HUES6 (cell line): ENCODE data around the gene RAB4B.
"Not testable (repeated sequence)": the region's sequence is repeated elsewhere in the genome, so short reads cannot be mapped to it uniquely, and the experiment has no call there.

Experiments used
- H3K27ac ChIP-seq: 2 replicates; pipeline ENCODE4 v1.7.0; 2013; ENCODE audit warnings: low read depth, mild to moderate bottlenecking, low read length, inconsistent platforms
- H3K27me3 ChIP-seq: 2 replicates; pipeline ENCODE4 v1.6.1; 2013; ENCODE audit warnings: low read length; ENCODE audit not compliant: control insufficient read depth, insufficient read depth
- H3K36me3 ChIP-seq: 2 replicates; pipeline ENCODE4 v1.6.1; 2013; ENCODE audit warnings: low read length; ENCODE audit not compliant: control insufficient read depth, insufficient read depth
- H3K4me1 ChIP-seq: 2 replicates; pipeline ENCODE4 v1.6.1; 2013; ENCODE audit warnings: low read length; ENCODE audit not compliant: control insufficient read depth, insufficient read depth
- H3K4me3 ChIP-seq: 2 replicates; pipeline ENCODE4 v1.5.1; 2013; ENCODE audit warnings: low read depth, low read length
- H3K9ac ChIP-seq: one replicate; pipeline ENCODE4 v1.6.1; 2013; ENCODE audit warnings: mild to moderate bottlenecking, low read length
- H3K9me3 ChIP-seq: 2 replicates; pipeline ENCODE4 v1.6.1; 2013; ENCODE audit warnings: low read depth, low read length; ENCODE audit not compliant: control insufficient read depth, insufficient read depth

Gene RAB4B

DNA sequence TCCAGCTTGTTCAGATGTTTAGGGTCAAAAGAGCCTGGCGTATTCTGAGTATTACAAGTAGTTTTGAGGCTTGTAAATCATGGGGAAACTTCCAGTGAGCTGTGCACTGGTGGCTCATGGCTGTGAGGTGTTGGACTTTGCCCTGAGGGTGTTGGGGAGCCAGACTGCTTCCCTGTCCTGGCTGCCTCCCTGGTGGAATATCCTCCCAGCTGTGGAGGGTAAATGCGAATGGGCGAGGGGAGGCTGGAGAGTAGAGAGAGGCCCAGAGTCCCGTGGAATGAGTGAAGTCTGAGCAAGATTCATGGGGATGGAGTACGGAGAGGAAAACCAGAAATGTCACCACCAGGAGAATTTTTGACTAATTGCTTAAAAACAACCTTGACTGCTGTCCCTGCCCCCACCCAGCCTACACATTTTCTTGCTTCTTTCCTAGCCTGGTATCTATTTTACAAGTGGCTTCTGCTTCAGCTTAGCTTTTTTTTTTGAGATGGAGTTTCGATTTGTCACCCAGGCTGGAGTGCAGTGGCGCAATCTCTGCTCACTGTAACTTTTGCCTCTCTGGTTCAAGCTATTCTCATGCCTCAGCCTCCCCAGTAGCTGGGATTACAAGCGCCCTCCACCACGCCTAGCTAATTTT, 23.3 kb upstream of the RAB4B start:
- H3K9me3 ChIP-seq: no peaks in the 10 kb centered on the region
- H3K4me1 ChIP-seq: peaks cover 15% of the 10 kb centered on the region
- no peaks in the 10 kb centered on the region for H3K27me3 ChIP-seq
- H3K36me3 ChIP-seq: peaks cover 67% of the 10 kb centered on the region
- 0 out of 2 replicates have a peak overlapping the region, but pooled peaks have one; percentile 22 for H3K4me3 ChIP-seq
- peak overlapping the region; percentile 23 for H3K9ac ChIP-seq
- H3K27ac ChIP-seq: no peak overlapping the region

DNA sequence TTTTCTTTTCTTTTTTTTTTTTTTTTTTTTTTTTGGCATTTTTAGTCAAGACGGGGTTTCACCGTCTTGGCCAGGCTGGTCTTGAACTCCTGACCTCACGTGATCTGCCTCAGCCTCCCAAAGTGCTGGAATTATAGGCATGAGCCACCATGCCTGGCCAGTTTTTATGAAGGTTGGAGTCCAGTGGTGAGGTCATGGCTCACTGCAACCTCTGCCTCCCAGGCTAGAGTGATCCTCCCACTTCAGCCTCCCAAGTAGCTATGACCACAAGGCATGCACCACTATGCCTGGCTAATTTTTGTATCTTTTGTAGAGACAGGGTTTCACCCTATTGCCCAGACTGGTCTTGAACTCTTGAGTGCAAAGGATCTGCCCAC, 22.8 kb upstream of the RAB4B start:
- Histone ChIP-seq H3K27ac (no peak overlapping the region), H3K36me3 (peaks cover 72% of the 10 kb centered on the region), H3K9ac (no peak overlapping the region), H3K4me1 (peaks cover 12% of the 10 kb centered on the region; the same call in 1 of the 2 replicates), H3K4me3 (no peak overlapping the region), H3K27me3 (no peaks in the 10 kb centered on the region), H3K9me3 (no peaks in the 10 kb centered on the region)

DNA sequence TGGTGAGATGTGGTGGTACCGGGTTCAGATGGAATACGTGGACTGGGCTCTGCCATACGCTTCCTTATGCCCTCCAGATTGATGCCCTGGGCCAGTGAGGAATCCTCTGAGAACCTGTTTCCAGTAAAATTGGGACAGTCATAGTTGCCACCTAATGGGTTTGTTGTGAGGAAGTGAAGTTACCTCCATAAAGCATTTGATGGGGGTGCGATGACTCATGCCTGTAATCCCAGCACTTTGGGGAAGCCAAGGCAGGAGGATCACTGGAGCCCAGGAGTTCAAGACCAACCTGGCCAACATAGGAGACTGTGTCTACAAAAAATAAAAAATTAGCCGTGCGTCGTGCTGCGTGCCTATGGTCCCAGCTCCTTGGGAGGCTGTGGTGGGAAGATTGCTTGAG, 22.3 kb upstream of the RAB4B start:
- Histone ChIP-seq H3K27ac (no peak overlapping the region), H3K4me3 (no peak overlapping the region)

DNA sequence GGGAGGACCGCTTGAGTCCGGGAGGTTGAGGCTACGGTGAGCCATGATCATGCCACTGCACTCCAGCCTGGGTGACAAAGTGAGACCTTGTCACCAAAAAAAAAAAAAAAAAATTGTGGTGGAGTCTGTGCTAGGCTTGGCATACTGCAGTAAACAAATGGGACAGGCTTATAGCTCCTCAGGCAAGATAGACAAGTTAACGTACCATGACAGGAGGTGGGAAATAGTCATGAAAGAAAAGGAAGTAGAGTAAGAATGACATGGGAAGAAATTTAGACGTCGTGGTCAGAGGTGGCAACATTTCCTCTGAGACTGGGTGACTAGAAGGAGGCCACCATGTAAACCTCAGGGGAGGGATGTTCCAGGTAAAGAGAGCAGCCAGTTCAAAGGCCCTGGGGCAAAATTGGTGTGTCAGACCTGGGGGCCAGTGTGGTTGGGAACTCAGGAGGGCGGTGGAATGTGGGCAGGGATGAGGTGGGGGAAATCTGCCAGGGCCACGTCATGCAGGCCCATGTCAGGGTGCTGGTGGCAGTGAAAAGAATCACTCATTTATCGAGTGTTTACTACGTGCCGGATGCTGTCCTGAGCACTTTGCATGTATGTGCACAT, 21.4 kb upstream of the RAB4B start:
- H3K36me3 ChIP-seq: peaks cover 82% of the 10 kb centered on the region

More for the DNA sequence above, 22.3 kb upstream of the RAB4B start:
- no peak overlapping the region for H3K9ac ChIP-seq
- H3K4me1 ChIP-seq: peaks cover 12% of the 10 kb centered on the region; the same call in 1 of the 2 replicates
- H3K9me3 ChIP-seq: no peaks in the 10 kb centered on the region
- H3K36me3 ChIP-seq: peaks cover 77% of the 10 kb centered on the region
- no peaks in the 10 kb centered on the region for H3K27me3 ChIP-seq

DNA sequence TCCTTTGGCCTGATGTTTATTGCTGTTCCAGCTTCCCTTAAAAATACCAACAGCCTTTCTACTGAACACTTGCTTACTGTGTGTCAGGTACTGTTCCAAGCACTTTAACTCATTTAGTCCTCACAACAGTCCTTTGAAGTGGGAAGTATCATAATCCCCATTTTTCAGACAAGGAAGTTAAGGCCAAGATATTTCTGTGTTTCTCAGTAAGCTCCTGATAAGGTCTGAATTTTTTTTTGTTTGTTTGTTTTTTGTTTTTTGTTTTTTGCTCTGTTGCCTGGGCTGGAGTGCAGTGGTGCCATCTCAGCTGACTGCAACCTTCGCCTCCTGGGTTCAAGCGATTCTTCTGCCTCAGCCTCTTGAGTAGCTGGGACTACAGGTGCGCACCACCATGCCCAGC, 19.6 kb upstream of the RAB4B start:
- Histone ChIP-seq H3K9me3 (no peaks in the 10 kb centered on the region), H3K27ac (no peak overlapping the region), H3K27me3 (no peaks in the 10 kb centered on the region), H3K4me3 (no peak overlapping the region), H3K36me3 (peaks cover 92% of the 10 kb centered on the region), H3K4me1 (peaks cover 8% of the 10 kb centered on the region; the same call in 1 of the 2 replicates), H3K9ac (no peak overlapping the region)

More for the DNA sequence above, 21.4 kb upstream of the RAB4B start:
- H3K9me3 ChIP-seq: no peaks in the 10 kb centered on the region
- H3K27ac ChIP-seq: no peak overlapping the region
- peaks cover 12% of the 10 kb centered on the region; the same call in 1 of the 2 replicates for H3K4me1 ChIP-seq
- no peak overlapping the region for H3K9ac ChIP-seq
- no peak overlapping the region for H3K4me3 ChIP-seq
- no peaks in the 10 kb centered on the region for H3K27me3 ChIP-seq

DNA sequence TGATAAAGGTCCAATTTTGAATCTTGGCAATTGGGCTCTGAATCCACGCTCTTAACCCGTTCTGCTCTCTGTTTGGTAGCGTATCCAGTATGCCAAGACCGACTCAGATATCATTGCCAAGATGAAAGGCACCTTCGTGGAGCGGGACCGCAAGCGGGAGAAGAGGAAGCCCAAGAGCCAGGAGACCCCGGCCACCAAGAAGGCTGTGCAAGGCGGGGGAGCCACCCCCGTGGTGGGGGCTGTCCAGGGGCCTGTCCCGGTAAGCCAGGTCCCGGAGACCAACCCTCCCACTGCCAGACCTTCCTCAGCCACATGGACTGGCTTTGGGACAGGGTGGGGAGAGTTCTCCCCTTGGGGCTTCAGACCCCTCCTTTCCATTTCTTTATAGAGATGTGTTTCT, 18.7 kb upstream of the RAB4B start:
- H3K27ac ChIP-seq: no peak overlapping the region
- peaks cover 96% of the 10 kb centered on the region for H3K36me3 ChIP-seq
- H3K9me3 ChIP-seq: no peaks in the 10 kb centered on the region
- H3K4me1 ChIP-seq: peaks cover 4% of the 10 kb centered on the region; the same call in 1 of the 2 replicates
- no peak overlapping the region for H3K4me3 ChIP-seq
- H3K27me3 ChIP-seq: no peaks in the 10 kb centered on the region
- no peak overlapping the region for H3K9ac ChIP-seq

DNA sequence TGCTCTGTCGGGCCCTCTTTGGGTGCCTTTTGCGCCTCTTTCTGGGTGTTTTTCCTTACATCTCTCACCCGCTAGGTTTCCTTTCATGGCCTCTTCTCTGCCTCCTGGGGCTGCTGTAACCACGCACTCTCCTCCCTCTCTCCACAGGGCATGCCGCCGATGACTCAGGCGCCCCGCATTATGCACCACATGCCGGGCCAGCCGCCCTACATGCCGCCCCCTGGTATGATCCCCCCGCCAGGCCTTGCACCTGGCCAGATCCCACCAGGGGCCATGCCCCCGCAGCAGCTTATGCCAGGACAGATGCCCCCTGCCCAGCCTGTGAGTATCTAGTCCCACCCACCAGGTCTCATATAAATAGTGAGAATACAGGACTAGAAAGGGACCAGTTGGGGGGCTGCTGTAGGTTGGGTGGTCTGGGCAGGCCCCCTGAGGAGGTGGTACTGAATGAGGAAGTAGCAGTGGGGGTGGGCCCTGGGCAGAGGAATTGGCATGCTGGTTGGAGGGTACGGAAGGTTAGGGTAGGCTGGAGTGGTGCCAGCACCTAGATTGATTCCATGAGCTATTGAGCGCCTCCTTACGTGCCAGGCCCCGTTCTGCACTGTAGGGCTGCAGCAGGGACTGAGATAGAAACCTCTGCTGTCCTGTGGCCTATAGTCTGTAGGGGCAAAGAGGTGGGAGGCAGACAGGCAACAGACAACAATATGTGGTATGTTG, 15.1 kb upstream of the RAB4B start:
- Histone ChIP-seq H3K27ac (no peak overlapping the region), H3K4me1 (no peaks in the 10 kb centered on the region), H3K27me3 (no peaks in the 10 kb centered on the region), H3K4me3 (no peak overlapping the region), H3K36me3 (peaks cover 83% of the 10 kb centered on the region), H3K9ac (no peak overlapping the region), H3K9me3 (no peaks in the 10 kb centered on the region)

DNA sequence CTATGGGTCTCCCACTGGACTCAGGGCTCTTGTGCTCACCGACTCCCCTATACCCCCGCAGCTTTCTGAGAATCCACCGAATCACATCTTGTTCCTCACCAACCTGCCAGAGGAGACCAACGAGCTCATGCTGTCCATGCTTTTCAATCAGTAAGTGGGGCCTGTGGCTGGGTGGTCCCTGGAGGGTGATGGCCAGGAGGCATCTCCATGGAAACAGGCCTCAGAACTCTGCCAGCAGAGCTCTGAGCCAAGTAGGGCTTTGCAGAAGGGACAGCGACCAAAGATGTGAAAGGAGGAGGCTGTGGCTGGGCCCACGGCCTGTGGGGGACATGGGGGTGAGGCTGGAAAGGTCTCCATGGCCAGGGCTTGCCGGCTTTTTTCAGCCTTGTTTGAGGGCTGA, 14.5 kb upstream of the RAB4B start:
- Histone ChIP-seq H3K4me3 (no peak overlapping the region), H3K27me3 (no peaks in the 10 kb centered on the region), H3K27ac (no peak overlapping the region), H3K9me3 (no peaks in the 10 kb centered on the region), H3K36me3 (peaks cover 77% of the 10 kb centered on the region), H3K9ac (no peak overlapping the region), H3K4me1 (no peaks in the 10 kb centered on the region)

DNA sequence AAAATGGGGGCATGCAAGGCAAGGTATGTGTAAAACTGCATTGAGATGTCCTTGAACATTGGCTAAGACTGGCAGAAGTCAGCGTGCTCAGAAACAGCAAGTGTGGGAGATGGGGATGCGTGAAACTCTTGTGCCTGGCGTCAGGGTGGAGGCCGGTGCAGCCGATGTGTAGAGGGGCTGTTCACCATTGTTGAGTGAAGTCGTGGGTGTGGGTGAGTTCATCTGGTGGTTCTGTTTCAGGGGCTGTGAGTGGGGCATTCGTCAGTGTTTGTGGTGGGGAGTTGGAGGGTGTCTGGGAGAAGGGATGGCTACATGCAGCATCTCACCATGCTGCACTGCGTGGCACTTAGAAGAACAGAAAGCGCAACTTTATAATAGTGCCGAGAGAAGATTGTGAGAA, 14.1 kb upstream of the RAB4B start:
- Histone ChIP-seq H3K9ac (no peak overlapping the region), H3K4me3 (no peak overlapping the region), H3K36me3 (peaks cover 73% of the 10 kb centered on the region), H3K9me3 (no peaks in the 10 kb centered on the region), H3K27me3 (no peaks in the 10 kb centered on the region), H3K27ac (no peak overlapping the region), H3K4me1 (no peaks in the 10 kb centered on the region)

DNA sequence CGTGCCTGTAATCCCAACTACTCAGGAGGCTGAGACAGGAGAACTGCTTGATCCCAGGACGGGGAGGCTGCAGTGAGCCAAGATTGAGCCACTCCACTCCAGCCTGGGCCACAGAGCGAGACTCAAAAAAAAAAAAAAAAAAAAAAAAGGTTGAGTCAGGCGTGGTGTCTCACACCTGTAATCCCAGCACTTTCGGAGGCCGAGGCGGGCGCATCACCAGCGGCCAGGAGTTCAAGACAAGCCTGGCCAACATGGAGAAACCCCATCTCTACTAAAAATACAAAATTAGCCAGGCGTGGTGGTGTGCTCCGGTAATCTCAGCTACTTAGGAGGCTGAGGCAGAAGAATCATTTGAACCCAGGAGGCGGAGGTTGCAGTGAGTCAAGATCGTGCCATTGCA, 11.7 kb upstream of the RAB4B start:
- H3K4me3 ChIP-seq, H3K9me3 ChIP-seq, H3K27ac ChIP-seq, H3K9ac ChIP-seq, H3K27me3 ChIP-seq, H3K4me1 ChIP-seq: not testable (repeated sequence)
- H3K36me3 ChIP-seq: peaks cover 49% of the 10 kb centered on the region

DNA sequence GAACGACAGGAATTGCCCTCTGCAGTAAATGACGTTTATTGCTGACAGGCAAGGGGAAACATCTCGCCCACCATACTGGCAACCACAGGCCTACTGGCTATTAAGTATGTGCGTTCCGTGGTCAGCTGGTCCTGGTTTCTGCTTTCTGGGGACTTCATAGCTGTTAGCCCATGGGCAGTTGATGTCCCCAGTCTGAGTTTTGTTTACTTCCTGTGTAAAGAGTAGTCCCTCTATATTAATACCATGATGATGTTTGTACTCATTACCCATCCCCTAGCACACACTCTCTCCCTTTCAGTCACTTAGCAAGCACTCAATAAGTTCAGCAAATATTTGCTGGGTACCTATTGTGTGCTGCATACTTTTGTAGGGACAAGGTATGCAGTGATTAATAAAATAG, 9.2 kb upstream of the RAB4B start:
- Histone ChIP-seq H3K9me3 (peaks cover 7% of the 10 kb centered on the region; the same call in 1 of the 2 replicates), H3K9ac (no peak overlapping the region), H3K4me1 (no peaks in the 10 kb centered on the region), H3K4me3 (no peak overlapping the region), H3K27me3 (no peaks in the 10 kb centered on the region), H3K36me3 (peaks cover 24% of the 10 kb centered on the region), H3K27ac (no peak overlapping the region)
